ENCODE results near the gene NEU1. TPM values are rescaled to one million over a fixed set of nuclear protein-coding genes. Genes with fewer than 3 reads are reported as not detected.

The NEU1 gene
- polyA plus RNA-seq, 1 donor (not counting 4 experiments of a cell fraction or from before 2014, with no cell fraction given), result 27.9 TPM

- dilution Hi-C loops (cut with MboI; ENCODE audit: extremely low pct_ligation_motif_present, low sequenced_read_pairs), result no loop called here
- TF ChIP-seq EZH2 (IDR thresholded peaks at IDR 0.05; ENCODE audit: low read length) (no peak), CTCF (optimal IDR thresholded peaks at IDR 0.05 in 1 of 3, IDR thresholded peaks at IDR 0.05 in 1 of 3, conservative IDR thresholded peaks at IDR 0.05 in 1 of 3; ENCODE audit: extremely low read depth in 1 of 3, insufficient read depth in 2 of 3, low read length in 3 of 3) (no peak)
- no peaks in the 10 kb centered on the region for H3K79me2 ChIP-seq (ENCODE audit: control insufficient read depth, insufficient read depth, low read length)
- no peaks in the 10 kb centered on the region for H4K20me1 ChIP-seq (ENCODE audit: control insufficient read depth, extremely low read depth, insufficient read depth, low read length)
- no peak overlapping the region for H3K4me2 ChIP-seq (ENCODE audit: control insufficient read depth, extremely low read depth, insufficient read depth, low read depth, low read length)
- no peaks in the 10 kb centered on the region for H3K27me3 ChIP-seq (ENCODE audit: control insufficient read depth, extremely low read depth, insufficient read depth, low read length)
- H3K36me3 ChIP-seq (ENCODE audit: control insufficient read depth in 2 of 2, extremely low read depth in 1 of 2, insufficient read depth in 2 of 2, low read length in 2 of 2), result peaks cover 16 to 26% of the 10 kb centered on the region in 2 experiments
- DNase-seq (ENCODE audit: low read depth, low spot score), result no peak
- peaks cover 4% of the 10 kb centered on the region for H3K4me1 ChIP-seq (ENCODE audit: control insufficient read depth, extremely low read depth, insufficient read depth, low read length)
- no peak overlapping the region for H3K4me3 ChIP-seq (ENCODE audit: control insufficient read depth in 2 of 3, extremely low read depth in 1 of 3, insufficient read depth in 2 of 3, low read depth in 1 of 3, low read length in 3 of 3)
- no peak overlapping the region for H3K9ac ChIP-seq (ENCODE audit: control insufficient read depth, extremely low read depth, insufficient read depth, low read length)
- H3K9me3 ChIP-seq (ENCODE audit: control insufficient read depth, low read depth, low read length), result no peaks in the 10 kb centered on the region
- H2AFZ ChIP-seq (ENCODE audit: control insufficient read depth, low read length), result no peak overlapping the region
- H3K27ac ChIP-seq (ENCODE audit: control insufficient read depth, insufficient read depth, low read length), result no peak overlapping the region
- no peaks in the 10 kb centered on the region for H3K9me1 ChIP-seq (ENCODE audit: control insufficient read depth, extremely low read depth, insufficient read depth, low read length)
- FAIRE-seq, result no peak
These were observed 18.7 kb upstream of the NEU1 start for GRCh38 chr6:31881136-31881859.

GRCh38 chr6:31880616-31881015 lies 18.0 kb upstream of the NEU1 start:
- Histone ChIP-seq H3K9ac (ENCODE audit: control insufficient read depth, extremely low read depth, insufficient read depth, low read length) (no peak overlapping the region), H3K9me1 (ENCODE audit: control insufficient read depth, extremely low read depth, insufficient read depth, low read length) (no peaks in the 10 kb centered on the region), H3K4me2 (ENCODE audit: control insufficient read depth, extremely low read depth, insufficient read depth, low read depth, low read length) (no peak overlapping the region), H3K79me2 (ENCODE audit: control insufficient read depth, insufficient read depth, low read length) (no peaks in the 10 kb centered on the region), H3K4me3 (ENCODE audit: control insufficient read depth in 2 of 3, extremely low read depth in 1 of 3, insufficient read depth in 2 of 3, low read depth in 1 of 3, low read length in 3 of 3) (no peak overlapping the region), H4K20me1 (ENCODE audit: control insufficient read depth, extremely low read depth, insufficient read depth, low read length) (no peaks in the 10 kb centered on the region), H3K9me3 (ENCODE audit: control insufficient read depth, low read depth, low read length) (no peaks in the 10 kb centered on the region), H3K4me1 (ENCODE audit: control insufficient read depth, extremely low read depth, insufficient read depth, low read length) (peaks cover 4% of the 10 kb centered on the region), H3K36me3 (ENCODE audit: control insufficient read depth in 2 of 2, extremely low read depth in 1 of 2, insufficient read depth in 2 of 2, low read length in 2 of 2) (peaks cover 16 to 25% of the 10 kb centered on the region in 2 experiments), H3K27me3 (ENCODE audit: control insufficient read depth, extremely low read depth, insufficient read depth, low read length) (no peaks in the 10 kb centered on the region), H3K27ac (ENCODE audit: control insufficient read depth, insufficient read depth, low read length) (no peak overlapping the region), H2AFZ (ENCODE audit: control insufficient read depth, low read length) (no peak overlapping the region)
- DNase-seq (ENCODE audit: low read depth, low spot score) (no peak), FAIRE-seq (no peak)
- dilution Hi-C loops (cut with MboI; ENCODE audit: extremely low pct_ligation_motif_present, low sequenced_read_pairs), result no loop called here
- TF ChIP-seq CTCF (optimal IDR thresholded peaks at IDR 0.05 in 1 of 3, IDR thresholded peaks at IDR 0.05 in 1 of 3, conservative IDR thresholded peaks at IDR 0.05 in 1 of 3; ENCODE audit: extremely low read depth in 1 of 3, insufficient read depth in 2 of 3, low read length in 3 of 3) (no peak), EZH2 (IDR thresholded peaks at IDR 0.05; ENCODE audit: low read length) (no peak)

All from keratinocyte (primary cell).